GM21447 (cell line): Measurements from ENCODE around the gene SLC30A7.
"Not testable (repeated sequence)": the region's sequence is repeated elsewhere in the genome, so short reads cannot be mapped to it uniquely, and the experiment has no call there.

ENCODE experiments used
- ATAC-seq: cut with Tn5 transposase; IDR thresholded peaks from one replicate; pipeline ENCODE4 v1.9.1; 2021; ENCODE audit not compliant: unreplicated experiment

Gene SLC30A7

GRCh38 chr1:100889869-100890482 is 5.9 kb upstream of the SLC30A7 start:
- not testable (repeated sequence) for ATAC-seq

GRCh38 chr1:100891380-100891779 is 4.5 kb upstream of the SLC30A7 start:
- no peak for ATAC-seq

- ATAC-seq: no peak
Observed at GRCh38 chr1:100892554-100892953, 3.3 kb upstream of the SLC30A7 start.

- ATAC-seq: no peak
Observed at GRCh38 chr1:100893718-100894117, 2.2 kb upstream of the SLC30A7 start.

- peak; percentile 42 for ATAC-seq
Observed at GRCh38 chr1:100894603-100895539, 1.0 kb upstream of the SLC30A7 start, which contains the start of gene EXTL2. Gene EXTL2, minus strand, starts transcription at chr1:100894842. Its CDS starts 6,085 bp downstream, at chr1:100888757.

- ATAC-seq: peak; percentile 40
Observed at GRCh38 chr1:100896481-100896982, 642 bp downstream of the SLC30A7 start.

- ATAC-seq: no peak
Observed at GRCh38 chr1:100902365-100902764, 6.5 kb downstream of the SLC30A7 start.

- no peak for ATAC-seq
Observed at GRCh38 chr1:100903777-100904176, 7.9 kb downstream of the SLC30A7 start.

- ATAC-seq: no peak
Observed at GRCh38 chr1:100904528-100904927, 8.6 kb downstream of the SLC30A7 start.

GRCh38 chr1:100905181-100905580 is 9.3 kb downstream of the SLC30A7 start:
- no peak for ATAC-seq

GRCh38 chr1:100907887-100908286 is 12.0 kb downstream of the SLC30A7 start:
- ATAC-seq: no peak

- no peak for ATAC-seq
Observed at GRCh38 chr1:100909018-100909417, 13.1 kb downstream of the SLC30A7 start.

GRCh38 chr1:100912019-100912418 is 16.1 kb downstream of the SLC30A7 start:
- no peak for ATAC-seq

GRCh38 chr1:100921110-100921706 is 25.3 kb downstream of the SLC30A7 start:
- no peak for ATAC-seq

GRCh38 chr1:100924212-100924611 is 28.3 kb downstream of the SLC30A7 start:
- no peak for ATAC-seq

GRCh38 chr1:100924991-100925390 is 29.1 kb downstream of the SLC30A7 start:
- no peak for ATAC-seq

- no peak for ATAC-seq
Observed at GRCh38 chr1:100926240-100926639, 30.4 kb downstream of the SLC30A7 start.

- no peak for ATAC-seq
Observed at GRCh38 chr1:100927276-100927675, 31.4 kb downstream of the SLC30A7 start.

- ATAC-seq: no peak
Observed at GRCh38 chr1:100928128-100928527, 32.2 kb downstream of the SLC30A7 start.

- no peak for ATAC-seq
Observed at GRCh38 chr1:100930494-100930893, 34.6 kb downstream of the SLC30A7 start.

GRCh38 chr1:100931716-100932115 is 35.8 kb downstream of the SLC30A7 start:
- no peak for ATAC-seq
